ENCODE results near the gene KRT72. TPM values are rescaled to one million over a fixed set of nuclear protein-coding genes. Genes with fewer than 3 reads are reported as not detected.

Gene KRT72
- total and polyA plus RNA-seq, 2 donors (not counting 3 experiments of a cell fraction or from before 2014, with no cell fraction given): not detected

DNA sequence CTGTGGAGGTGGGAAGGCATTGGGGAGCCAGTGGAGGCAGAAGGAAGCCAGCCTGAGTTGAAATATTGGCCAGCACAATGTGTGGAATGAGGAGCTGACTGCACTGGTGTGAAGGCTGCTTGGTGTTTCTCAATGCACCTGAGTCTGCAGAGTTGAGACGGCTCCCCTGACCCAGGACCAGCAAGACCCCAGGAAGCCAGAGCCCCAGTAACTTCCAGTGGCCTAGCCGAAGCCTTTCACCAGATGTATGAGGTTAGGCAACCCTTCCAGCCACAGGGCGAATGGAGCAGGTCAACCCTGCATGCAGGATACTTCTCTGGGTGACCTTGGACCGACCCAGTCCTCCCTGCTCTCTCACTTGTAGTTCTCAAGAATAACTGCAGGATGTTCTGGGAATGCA lies 30.0 kb upstream of the KRT72 start:
- H3K4me2 ChIP-seq (ENCODE audit: insufficient read depth, low read length): no peak overlapping the region
- no peak overlapping the region for H3K27ac ChIP-seq (ENCODE audit: insufficient read depth, low read depth, low read length)
- H3K4me1 ChIP-seq (ENCODE audit: control insufficient read depth, extremely low read depth, insufficient read depth, low read length): no peaks in the 10 kb centered on the region
- no peaks in the 10 kb centered on the region for H3K79me2 ChIP-seq (ENCODE audit: control insufficient read depth, insufficient read depth, low read length)
- no peak for DNase-seq (ENCODE audit: low read depth, low spot score)
- BruUV-seq (replicated peaks): no TSS peak
- FAIRE-seq: no peak
- ChIA-PET POLR2A (no interaction called here), CTCF (no interaction called here)
- TF ChIP-seq FOS (IDR thresholded peaks at IDR 0.05; ENCODE audit: borderline replicate concordance, insufficient read depth, low read length): no peak
- no peak for TF ChIP-seq GATA2 (IDR thresholded peaks at IDR 0.05; ENCODE audit: insufficient read depth, insufficient read length, low read depth, low read length)
- no peak for TF ChIP-seq MYC (IDR thresholded peaks at IDR 0.05; ENCODE audit: low read depth, low read length)
- H3K36me3 ChIP-seq (ENCODE audit: control insufficient read depth in 2 of 2, extremely low read depth in 1 of 2, insufficient read depth in 2 of 2, low read length in 2 of 2): no peaks in the 10 kb centered on the region
- H2AFZ ChIP-seq (ENCODE audit: low read depth, low read length): no peak overlapping the region
- H3K4me3 ChIP-seq (replicated peaks in 1 of 3; ENCODE audit: insufficient read depth in 1 of 3, low read depth in 1 of 3, low read length in 3 of 3): no peak overlapping the region
- intact Hi-C loops (cut with micrococcal nuclease) (no loop called here), dilution Hi-C loops (cut with MboI; ENCODE audit: extremely low pct_ligation_motif_present, low sequenced_read_pairs) (no loop called here)
- H3K9ac ChIP-seq (replicated peaks; ENCODE audit: extremely low read depth, insufficient read depth, low read length): no peak overlapping the region
- H3K9me1 ChIP-seq (replicated peaks; ENCODE audit: control insufficient read depth, extremely low read depth, insufficient read depth, low read length): no peaks in the 10 kb centered on the region
- H3K27me3 ChIP-seq (ENCODE audit: control insufficient read depth in 2 of 2, insufficient read depth in 2 of 2, low read length in 2 of 2): peaks cover 7% of the 10 kb centered on the region in 2 experiments
- H4K20me1 ChIP-seq (replicated peaks; ENCODE audit: control insufficient read depth, extremely low read depth, insufficient read depth, low read length): no peaks in the 10 kb centered on the region
- no peaks in the 10 kb centered on the region for H3K9me3 ChIP-seq (replicated peaks; ENCODE audit: control insufficient read depth, insufficient read depth, low read length)

DNA sequence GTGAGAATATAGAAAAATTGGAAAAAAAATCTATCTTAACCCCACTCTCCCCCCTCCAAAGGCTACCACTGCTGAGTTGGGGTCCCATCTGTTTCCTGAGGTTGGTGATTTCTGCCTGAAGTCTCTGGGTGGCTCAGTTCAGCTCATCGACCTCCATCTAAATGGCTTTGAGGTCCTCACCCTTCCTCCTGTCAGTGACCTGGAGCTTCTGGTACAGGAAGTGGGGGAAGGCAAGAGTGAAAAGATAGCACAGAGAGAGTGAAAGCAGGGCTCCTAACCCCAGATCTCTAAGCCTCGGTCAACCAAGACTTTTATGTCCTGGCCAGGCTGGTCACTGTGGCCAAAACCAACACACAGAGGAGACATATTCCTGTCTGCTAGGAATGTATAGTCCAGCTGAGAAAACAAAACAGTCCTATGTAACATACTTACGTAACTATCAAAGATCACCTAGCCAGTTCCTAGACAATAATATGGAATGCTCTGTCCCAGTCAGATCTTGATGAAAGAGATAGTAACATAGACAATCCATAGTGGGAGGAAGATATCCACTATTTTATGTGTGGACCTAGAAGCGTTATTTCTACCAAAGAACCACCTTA lies 29.4 kb upstream of the KRT72 start:
- Histone ChIP-seq H3K9me1 (replicated peaks; ENCODE audit: control insufficient read depth, extremely low read depth, insufficient read depth, low read length) (no peaks in the 10 kb centered on the region), H3K4me3 (replicated peaks in 1 of 3; ENCODE audit: insufficient read depth in 1 of 3, low read depth in 1 of 3, low read length in 3 of 3) (no peak overlapping the region), H2AFZ (ENCODE audit: low read depth, low read length) (no peak overlapping the region), H3K27me3 (ENCODE audit: control insufficient read depth in 2 of 2, insufficient read depth in 2 of 2, low read length in 2 of 2) (peaks cover 7 to 9% of the 10 kb centered on the region in 2 experiments), H4K20me1 (replicated peaks; ENCODE audit: control insufficient read depth, extremely low read depth, insufficient read depth, low read length) (no peaks in the 10 kb centered on the region), H3K27ac (ENCODE audit: insufficient read depth, low read depth, low read length) (no peak overlapping the region), H3K4me2 (ENCODE audit: insufficient read depth, low read length) (no peak overlapping the region), H3K9ac (replicated peaks; ENCODE audit: extremely low read depth, insufficient read depth, low read length) (no peak overlapping the region), H3K79me2 (ENCODE audit: control insufficient read depth, insufficient read depth, low read length) (no peaks in the 10 kb centered on the region), H3K4me1 (ENCODE audit: control insufficient read depth, extremely low read depth, insufficient read depth, low read length) (no peaks in the 10 kb centered on the region), H3K9me3 (replicated peaks; ENCODE audit: control insufficient read depth, insufficient read depth, low read length) (no peaks in the 10 kb centered on the region), H3K36me3 (ENCODE audit: control insufficient read depth in 2 of 2, extremely low read depth in 1 of 2, insufficient read depth in 2 of 2, low read length in 2 of 2) (no peaks in the 10 kb centered on the region)
- peak; percentile 10 for DNase-seq (ENCODE audit: low read depth, low spot score)
- no TSS peak for BruUV-seq (replicated peaks)
- TF ChIP-seq, protein P1, sequence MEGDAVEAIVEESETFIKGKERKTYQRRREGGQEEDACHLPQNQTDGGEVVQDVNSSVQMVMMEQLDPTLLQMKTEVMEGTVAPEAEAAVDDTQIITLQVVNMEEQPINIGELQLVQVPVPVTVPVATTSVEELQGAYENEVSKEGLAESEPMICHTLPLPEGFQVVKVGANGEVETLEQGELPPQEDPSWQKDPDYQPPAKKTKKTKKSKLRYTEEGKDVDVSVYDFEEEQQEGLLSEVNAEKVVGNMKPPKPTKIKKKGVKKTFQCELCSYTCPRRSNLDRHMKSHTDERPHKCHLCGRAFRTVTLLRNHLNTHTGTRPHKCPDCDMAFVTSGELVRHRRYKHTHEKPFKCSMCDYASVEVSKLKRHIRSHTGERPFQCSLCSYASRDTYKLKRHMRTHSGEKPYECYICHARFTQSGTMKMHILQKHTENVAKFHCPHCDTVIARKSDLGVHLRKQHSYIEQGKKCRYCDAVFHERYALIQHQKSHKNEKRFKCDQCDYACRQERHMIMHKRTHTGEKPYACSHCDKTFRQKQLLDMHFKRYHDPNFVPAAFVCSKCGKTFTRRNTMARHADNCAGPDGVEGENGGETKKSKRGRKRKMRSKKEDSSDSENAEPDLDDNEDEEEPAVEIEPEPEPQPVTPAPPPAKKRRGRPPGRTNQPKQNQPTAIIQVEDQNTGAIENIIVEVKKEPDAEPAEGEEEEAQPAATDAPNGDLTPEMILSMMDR (IDR thresholded peaks at IDR 0.05; ENCODE audit: extremely low read depth in 1 of 2, insufficient read depth in 1 of 2, low read depth in 1 of 2, low read length in 2 of 2): no peak
- TF ChIP-seq POLR2A (IDR thresholded peaks at IDR 0.05; ENCODE audit: low read depth, low read length): no peak
- no peak for TF ChIP-seq GATA2 (IDR thresholded peaks at IDR 0.05; ENCODE audit: insufficient read depth, insufficient read length, low read depth, low read length)
- TF ChIP-seq POLR2AphosphoS5 (IDR thresholded peaks at IDR 0.05; ENCODE audit: insufficient read depth, low read depth, low read length): no peak
- TF ChIP-seq, protein P2, sequence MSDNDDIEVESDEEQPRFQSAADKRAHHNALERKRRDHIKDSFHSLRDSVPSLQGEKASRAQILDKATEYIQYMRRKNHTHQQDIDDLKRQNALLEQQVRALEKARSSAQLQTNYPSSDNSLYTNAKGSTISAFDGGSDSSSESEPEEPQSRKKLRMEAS (IDR thresholded peaks at IDR 0.05; ENCODE audit: insufficient read depth, insufficient read length): no peak
- no peak for TF ChIP-seq JUN (IDR thresholded peaks at IDR 0.05; ENCODE audit: borderline replicate concordance, insufficient read depth, insufficient read length, low read depth)
- no peak for TF ChIP-seq MYC (IDR thresholded peaks at IDR 0.05; ENCODE audit: low read depth, low read length)
- TF ChIP-seq EZH2 (IDR thresholded peaks at IDR 0.05; ENCODE audit: borderline replicate concordance, low read depth, low read length, severe bottlenecking): no peak
- no peak for TF ChIP-seq FOS (IDR thresholded peaks at IDR 0.05; ENCODE audit: borderline replicate concordance, insufficient read depth, low read length)
- ChIA-PET CTCF (no interaction called here), POLR2A (no interaction called here)
- FAIRE-seq: no peak
- dilution Hi-C loops (cut with MboI; ENCODE audit: extremely low pct_ligation_motif_present, low sequenced_read_pairs): no loop called here
- intact Hi-C loops (cut with micrococcal nuclease): no loop called here
